Left kidney (tissue), 2 donors: ENCODE data around the gene C16orf74. TPM values are rescaled to one million over a fixed set of nuclear protein-coding genes. Genes with fewer than 3 reads are reported as not detected.

Experiments used
- DNase-seq: peaks from one replicate; pipeline ENCODE4 v3.0.0-alpha.2; 2013
- polyA plus RNA-seq: library from polyadenylated mRNA; unstranded; fragments of 120-200 nt; gene quantifications from one replicate; pipeline ENCODE4 v1.2.1, GENCODE V29; 2013; ENCODE audit not compliant: insufficient read length

Gene C16orf74
- polyA plus RNA-seq, 1 donor: 1.9 TPM

DNA sequence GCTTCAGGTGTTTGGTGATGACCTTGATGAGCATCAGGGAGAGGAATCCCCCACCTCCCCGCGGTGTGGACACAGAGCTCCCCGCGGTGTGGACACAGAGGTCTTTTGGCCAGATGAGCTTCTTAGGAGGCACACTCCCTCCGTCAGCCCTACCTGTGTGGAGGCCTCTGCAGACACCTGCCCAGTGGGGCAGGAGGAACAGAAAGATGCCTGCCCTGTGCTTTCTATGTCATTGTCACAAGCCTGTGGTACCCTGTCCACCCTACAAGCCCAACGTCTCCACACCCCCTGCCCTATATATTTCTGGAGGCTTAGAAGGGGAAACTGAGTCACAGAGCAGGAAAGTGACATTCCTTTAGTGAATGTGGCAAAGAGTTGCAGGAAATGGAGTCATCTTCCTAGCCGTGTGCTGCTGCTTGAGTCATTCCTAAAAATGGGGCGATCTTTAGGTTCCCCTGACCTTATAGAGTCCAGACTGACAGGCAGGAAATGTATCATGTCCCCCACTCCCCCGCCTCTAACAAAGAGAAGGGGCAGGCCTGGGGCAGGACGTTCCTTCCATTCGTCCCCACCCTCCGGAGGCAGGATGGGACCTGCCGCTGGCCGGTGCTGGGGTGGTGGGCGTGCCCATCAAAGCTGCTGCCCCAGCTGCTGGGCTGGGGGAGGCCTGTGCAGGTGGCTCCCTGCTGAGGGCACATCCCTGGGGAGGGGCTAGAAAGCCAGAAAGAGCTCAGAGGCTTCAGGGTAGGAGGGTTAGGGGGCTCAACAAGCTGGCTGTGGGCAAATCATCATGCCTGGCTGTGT lies 1.0 kb upstream of the C16orf74 start:
- DNase-seq: no peak

DNA sequence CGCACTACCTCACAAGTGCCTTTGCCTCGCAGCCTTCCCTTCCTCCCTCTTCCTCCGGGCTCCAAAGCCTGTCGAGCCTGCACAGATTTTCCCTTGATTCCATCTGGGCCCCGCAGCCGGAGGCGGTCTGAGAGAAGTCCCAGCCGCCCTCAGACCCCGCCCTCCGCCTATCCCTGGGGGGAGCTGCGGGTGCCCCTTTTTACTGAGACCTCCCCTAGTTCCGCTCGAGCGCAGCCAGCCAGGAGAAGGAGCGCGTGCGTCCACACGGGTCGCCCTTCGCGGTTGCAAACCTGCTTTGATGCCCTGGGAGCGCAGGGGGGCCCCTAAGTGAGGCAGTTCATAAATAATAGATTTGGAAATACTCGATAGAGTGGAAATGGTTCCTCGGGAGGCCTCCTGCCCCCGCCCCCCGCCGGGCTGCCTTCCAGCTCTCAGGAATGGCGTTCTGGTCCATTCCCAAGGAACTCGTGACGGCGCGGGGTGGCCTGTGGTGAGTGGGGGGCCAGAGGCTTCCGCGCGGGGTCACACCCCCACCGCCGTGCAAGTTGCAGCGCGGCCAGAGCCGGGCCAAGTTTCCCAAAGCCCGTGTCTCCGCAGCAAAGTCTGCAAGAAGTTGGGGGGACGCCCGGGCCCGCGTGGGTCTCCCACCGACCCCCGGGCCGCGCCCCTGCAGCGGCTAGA lies 610 bp downstream of the C16orf74 start:
- peak; percentile 46 for DNase-seq

DNA sequence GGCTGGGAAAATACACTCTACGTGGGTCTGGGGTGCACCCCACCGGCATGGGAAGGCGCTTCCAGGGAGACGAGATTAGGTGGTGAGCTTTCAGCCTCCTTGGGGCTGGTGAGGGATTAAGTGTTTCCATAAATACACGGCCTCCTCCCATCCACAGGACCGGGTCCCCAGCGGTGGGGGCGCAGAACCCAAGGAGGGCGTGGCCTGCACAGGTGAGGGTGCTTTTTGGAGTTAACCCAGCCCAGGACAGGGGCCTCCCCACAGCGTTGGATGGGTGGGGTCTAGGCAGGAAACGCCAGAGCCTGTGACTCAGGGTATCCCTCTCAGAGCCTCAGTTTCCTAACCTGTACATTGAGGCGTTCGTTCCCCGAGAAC lies 1.1 kb downstream of the C16orf74 start:
- DNase-seq: no peak

DNA sequence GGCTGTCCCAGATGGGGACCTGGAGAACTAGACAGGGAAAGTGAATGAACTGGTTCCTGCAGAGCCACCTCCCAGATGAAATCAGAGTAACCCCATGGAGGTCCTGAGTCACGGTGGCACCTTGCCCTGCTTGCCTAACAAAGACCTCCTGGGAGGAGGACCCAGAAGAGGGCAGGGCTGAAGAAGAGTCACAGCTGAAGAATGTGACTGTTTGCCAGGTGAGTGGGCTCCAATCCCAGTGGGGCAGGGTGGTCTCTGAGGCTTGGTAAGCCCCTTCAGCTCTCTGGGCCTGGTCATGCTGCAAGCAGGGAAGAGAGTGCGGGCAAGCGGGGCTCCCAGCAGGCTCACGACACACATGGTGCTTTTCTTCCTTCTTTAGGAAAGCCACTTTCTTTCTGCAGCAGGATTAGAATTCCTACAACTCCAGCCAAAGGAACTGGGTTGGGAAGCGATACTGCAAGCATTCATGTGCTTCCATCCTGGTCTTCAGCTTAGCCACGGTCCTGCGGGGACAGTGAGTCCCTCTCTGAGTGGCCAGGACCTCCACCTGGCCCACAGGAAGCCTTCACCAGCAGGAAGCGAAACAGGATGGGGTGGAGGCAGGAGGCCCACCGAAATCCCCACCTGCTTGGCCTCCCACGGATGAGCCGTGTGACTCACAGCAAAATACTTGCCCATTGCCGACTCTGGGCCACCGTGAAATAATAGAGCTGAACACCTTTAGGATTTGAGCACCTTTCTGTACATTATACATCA lies 4.3 kb downstream of the C16orf74 start:
- DNase-seq: no peak

DNA sequence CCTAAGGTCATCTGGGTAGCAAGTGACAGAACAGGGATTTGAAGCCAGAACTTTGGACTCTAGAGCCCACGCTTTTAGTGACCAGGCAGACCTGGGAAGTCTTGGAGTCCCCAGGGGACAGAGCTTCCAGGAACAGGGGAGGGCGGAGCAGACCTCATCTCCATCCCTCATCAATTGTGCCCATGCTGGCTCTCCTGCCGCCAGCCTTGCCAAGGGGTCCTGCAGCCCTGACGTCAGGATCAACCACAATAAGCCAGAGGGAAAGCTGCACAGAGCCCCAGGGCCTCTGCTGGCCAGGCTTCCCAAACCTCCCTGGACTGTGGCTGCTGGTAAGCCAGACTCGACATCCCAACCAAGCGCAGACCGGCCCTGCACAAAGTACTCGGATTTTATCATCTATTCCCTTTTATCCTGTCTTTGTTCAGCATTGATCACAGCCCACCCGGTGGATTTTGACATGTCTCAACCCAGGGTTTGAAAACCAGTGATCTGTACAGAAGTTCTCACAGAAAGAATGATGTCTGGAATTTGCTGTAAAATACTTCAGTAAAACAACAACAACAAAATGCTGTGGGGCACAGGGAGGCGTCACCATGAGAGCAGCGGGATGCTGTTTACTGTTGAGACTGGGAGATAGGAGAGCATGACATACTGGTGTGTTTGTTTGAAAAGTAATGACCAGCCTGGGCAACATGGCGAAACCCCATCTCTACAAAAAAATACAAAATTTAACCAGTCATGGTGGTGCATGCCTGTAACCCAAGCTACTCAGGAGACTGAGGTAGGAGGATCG lies 11.8 kb downstream of the C16orf74 start:
- DNase-seq: no peak

DNA sequence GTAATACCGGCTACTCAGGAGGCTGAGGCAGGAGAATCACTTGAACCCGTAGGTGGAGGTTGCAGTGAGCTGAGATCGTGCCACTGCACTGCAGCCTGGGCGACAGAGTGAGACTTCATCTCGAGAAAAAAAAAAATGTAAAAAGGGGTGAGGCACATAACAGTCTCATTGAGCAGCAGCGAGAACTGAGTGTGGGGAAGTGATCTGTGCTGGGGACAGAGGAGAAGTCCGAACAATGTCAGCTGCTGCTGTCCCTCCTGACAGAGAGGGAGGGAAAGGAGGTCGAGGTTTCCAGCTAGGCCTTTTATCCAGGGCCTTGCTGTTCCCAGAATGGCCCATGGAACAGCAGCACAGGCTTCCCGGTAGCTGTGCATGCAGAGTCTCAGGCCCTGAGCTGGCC lies 14.0 kb downstream of the C16orf74 start:
- DNase-seq: no peak

DNA sequence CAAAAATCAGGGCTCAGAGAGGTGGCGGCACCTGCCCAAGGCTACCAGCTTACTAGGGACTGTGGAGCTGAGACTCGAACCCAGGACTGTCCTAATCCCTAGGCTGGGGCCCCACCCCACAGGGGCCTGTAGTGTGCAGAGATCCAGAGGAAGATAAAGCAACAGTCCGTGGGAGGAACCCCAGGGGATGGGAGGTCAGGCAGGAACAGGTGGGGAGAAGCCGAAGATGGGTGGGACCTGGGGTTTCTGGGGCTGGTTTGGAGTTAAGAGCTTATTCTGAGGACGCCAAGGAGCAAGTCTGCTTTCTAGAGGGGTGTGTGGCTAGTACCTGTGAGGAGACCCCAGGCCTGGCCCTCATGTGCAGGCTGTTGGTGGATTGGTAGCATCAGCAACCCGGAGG lies 14.9 kb downstream of the C16orf74 start:
- no peak for DNase-seq

DNA sequence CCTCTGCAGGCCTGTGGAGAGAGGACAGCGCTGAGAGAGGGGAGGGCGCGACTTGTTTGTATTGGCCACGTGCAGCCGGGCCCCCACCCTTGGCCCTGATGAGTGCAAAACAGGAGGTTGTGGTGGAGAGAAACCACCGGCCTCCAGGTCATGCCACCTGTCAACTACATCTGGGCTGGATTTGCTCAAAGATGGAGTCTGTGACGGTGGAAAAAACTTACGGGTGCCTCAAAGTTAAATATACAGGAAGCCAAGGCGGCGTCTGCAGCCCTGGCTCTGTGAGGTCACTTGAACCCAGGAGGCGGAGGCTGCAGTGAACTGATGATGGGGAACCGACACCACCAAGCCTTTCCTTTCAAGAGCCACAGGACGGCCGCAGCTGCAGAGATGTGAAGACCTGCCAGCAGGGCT lies 15.7 kb downstream of the C16orf74 start:
- DNase-seq: no peak

DNA sequence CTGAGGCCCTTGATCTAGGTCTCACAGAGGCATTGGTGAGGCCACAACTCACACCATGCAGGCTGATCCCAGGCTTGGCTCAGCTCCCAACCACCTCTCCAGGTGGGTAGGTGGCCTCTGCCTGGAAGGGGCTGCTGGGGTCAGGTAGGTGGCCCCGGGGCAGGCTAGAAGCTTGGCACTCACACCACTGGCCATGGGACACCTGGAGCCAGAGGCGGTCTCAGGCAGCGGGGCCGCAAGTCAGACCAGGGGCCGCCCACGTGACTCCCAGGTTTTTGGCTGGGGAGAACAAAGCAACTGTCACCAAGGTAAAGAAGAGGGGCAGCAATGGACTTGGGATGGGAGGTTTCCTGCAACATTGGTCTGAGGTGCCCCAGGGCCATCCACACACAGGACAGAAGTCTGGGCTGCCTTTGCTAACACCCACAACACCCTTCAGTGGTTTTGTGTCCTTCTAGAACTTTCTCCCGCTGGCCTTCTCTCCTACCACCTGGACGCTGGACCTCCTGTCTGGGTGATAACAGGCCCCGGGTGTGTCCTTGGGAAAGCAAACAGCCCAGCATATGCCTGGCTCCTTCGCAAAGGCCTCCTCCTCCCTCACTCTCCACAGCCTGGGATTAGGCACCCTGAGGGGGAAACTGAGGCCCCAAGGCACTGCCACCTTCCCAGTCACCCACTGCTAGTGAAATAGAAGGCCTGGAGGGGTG lies 16.4 kb downstream of the C16orf74 start:
- no peak for DNase-seq

DNA sequence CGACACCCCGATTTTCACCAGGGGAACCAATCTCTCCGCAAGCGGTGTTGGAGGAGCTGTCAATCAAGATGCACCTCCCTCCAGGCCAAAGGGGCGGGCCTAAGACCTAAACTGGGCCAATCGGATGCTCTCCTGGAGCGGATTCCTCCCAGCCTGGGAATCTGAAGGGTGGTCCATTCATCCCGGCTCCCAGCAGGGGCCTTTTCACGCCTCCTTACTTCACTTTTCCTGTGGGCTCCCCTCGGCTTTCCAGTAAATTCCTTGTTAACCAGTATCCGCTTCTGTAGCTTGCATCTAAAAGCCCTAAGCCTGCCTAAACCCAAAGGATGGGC lies 17.1 kb downstream of the C16orf74 start:
- DNase-seq: no peak

DNA sequence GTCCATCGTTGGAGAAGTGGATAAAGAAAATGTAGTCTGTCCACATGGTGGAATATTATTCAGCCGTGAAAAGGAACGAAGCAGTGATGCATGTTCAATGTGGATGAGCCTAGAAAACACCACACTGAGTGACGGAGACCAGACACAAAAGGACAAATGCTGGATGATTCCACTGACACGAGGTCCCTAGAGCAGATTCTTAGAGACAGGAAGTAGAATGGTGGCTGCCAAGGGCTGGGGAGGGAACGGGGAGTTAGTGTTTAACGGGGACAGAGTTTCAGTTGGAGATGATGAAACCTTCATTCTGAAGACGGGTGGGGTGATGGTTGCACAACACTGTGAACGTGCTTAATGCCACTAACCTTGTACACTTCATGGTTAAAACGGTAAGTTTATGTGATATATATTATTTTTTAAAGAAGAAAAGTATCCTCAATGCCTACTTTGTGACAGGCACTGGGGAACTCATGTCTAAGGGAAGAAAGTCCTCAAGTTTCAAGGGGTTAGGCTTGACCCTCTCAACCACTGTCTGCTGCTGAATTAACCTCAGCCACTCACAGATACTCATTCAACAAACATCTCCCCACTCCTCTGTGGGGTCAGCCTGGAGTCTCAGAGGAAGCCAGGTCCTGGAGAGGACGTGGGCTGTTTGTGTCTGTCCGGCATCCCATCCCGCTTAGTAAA lies 17.6 kb downstream of the C16orf74 start:
- DNase-seq: no peak

DNA sequence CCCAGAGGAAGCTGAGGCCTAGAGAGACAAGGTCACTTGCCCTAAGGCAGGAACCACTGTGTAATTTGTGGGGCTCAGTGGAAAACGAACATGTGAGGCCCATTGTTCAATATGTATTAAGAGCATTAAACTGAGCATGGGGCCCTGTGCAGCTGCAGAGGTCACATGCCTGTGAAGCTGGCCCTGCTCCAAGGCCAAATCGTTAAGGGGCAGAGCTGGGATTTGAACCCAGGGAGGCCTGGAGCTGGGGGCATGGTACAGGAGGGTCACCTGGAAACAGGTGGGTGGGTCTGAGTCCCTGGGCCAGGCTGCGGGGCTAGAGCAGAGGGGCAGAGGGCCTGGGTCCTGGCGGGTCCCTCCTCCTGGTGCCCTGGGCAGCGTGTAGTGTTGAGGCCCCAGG lies 19.7 kb downstream of the C16orf74 start:
- no peak for DNase-seq

DNA sequence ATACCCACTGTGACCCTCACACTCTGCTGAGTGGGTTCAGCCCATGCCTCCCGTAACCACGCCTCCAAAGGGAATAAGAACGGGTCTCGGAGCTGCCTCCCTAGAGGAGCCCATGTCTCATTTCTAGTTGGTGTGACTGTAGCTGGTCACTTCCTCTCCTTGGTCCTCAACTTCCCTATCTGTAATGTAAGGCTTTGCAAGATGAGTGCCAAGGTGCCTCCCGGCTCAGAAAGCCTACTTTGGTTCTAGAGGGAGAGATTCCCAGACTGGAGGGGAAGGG lies 20.8 kb downstream of the C16orf74 start:
- no peak for DNase-seq

DNA sequence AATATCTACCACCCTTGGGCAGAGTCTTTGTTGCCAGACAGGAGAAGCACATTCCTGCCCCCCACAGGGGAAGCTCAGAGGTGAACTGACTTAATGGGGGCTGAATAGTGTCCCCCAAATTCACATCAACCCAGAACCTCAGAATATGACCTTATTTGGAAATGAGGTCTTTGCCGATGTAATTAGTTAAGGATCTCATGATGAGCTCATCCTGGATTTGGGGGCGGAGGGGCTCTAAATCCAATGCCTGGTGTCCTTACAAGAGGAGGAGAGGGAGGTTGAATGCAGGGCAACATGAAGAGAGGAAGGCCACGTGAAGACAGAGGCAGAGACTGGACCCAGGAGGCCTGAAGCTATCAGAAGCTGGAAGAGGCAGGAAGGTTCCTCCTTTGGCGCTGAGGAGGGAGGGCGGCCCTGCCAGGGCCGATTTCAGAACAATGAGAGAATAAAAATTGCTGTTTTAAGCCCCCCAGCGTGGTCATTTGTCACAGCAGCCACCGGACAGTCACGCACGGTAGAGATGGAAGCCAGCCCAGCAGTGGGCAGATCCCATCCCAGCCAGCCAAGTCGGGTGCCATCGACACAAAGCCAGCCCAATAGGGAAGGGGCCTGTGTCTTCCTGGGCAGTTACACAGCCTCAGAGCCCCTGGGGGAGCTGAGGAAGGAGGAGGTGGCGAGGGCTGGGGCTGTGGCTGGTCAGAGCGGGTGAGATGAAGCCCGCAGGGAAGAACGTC lies 21.3 kb downstream of the C16orf74 start:
- no peak for DNase-seq

DNA sequence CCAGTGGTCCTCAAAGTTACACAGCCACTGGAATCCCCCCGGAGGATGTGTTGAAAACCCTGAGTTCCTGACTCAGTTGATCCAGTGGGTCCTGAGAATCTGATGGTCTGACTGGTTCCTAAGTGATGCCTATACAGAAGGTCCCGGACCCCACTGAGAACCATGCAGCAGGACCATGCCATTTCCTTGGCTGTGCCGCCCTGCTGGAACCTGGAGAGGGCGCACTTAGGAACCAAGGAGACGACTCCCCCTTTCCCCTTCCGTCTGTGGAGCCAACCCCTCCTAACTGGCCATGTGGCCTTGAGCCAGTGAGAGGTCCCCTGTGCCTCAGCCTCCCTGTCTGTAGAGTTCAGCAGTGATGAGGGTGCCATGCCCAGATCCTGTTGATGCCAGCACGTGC lies 22.0 kb downstream of the C16orf74 start:
- DNase-seq: no peak

DNA sequence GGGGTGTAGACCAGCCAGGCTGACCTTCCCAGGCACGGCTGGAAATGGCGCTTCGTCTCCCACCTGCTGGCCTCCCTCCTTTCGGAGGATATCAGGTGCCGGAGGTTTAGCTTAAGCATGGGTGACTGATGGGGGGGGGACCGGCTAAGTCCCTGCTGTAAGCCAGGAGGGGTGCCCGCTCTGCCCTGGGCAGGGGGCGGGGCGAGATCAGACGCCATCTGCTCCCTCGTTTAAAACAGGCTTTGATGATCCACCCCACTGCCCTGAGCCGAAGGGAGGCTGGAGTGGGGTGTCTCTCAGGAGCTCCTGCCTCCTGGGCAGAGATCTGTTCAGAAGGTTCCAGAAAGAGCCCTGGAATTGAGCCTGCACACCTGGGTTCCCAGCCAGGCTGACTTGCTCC lies 26.0 kb downstream of the C16orf74 start:
- no peak for DNase-seq

DNA sequence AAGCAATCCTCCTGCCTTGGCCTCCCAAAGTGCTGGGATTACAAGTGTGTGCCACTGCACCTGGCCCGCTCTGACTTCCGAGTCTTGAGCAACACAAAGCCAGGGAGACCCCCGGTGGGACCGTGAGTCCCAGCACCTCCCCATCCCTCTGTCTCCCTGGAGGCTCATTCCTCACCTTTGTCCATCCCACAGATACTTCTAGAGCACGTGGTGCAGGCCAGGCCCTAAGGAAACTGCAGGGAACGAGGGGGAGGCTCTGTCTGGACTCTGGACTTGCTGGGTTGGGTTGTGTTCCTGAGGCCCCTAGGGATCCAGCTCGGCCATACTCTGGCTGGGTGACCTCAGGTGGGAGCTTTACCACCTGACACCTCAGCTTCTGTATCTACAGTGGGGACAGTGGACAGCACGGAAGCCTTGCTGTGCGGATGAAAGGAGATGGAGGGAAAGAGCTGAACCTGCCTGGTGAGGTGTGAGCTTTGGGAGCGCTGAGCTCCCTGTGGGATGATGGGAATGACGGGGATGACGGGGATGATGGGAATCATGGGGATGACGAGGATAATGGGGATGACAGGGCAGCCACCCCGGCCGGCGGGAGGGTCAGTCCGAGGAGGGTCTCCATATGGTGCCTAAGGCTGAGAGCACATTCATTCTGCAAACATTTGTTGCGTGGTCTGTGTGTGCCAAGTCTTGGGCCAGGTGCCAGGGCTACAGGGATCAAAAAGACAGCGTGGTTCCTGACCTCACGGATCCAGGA lies 26.6 kb downstream of the C16orf74 start:
- DNase-seq: no peak

DNA sequence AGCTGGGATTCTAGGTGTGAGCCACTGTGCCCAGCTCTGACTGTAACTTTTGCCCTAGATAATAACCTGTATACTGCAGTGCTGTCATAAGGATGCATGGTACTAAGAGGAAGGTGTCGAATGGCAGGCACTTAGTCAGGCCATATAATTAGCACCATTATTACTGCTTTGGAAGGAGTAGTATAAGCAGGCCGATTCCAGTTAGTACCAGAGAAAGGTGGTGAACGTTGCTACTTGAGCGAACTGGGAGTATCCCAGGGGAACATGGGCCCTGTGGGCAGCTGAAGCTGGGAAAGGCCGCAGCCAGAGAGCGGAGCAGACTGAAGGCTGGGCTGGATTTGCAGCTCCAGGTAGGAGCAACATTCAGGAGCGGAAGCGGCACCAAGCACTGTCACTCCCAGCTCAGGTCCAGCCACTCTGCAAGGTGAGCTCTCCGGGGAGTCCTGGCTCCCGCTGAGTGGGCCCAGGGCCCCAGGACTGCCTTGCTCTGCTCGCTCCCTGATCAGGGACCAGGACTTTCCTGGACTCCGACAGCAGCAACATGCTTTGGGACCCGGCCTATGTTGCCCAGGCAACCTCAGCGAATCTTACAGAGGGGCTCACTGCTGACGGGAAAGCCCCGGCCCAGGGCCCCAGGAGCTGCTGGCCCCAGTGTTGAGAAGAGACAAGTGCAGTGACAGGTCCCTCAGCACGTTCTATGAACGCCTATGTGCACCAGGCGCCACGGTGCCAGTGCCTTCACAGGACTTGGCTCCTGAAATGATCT lies 28.6 kb downstream of the C16orf74 start:
- DNase-seq: no peak

DNA sequence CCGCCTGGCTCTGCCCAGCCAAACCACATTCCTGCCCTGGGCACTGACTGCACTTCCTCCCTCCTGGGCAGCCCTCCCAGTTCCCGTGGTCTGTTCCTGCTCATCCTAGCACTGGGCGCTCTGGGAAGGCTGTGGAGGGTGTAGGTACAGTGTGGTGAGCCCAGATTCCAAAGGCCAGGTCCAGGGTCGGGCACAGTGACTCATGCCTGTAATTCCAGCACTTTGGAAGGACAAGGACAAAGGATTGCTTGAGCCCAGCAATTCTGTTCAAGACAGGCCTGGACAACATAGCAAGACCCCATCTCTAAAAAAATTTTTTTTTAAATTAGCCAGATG lies 30.6 kb downstream of the C16orf74 start:
- DNase-seq: no peak
